Effector memory CD8-positive, alpha-beta T cell (primary cell): Measurements from ENCODE around the gene HK3.
"Not testable (repeated sequence)": the region's sequence is repeated elsewhere in the genome, so short reads cannot be mapped to it uniquely, and the experiment has no call there.

ENCODE experiments used
- ATAC-seq: fragments of 150-1000 bp; cut with Tn5 transposase; replicated peaks from 2 replicates; pipeline ENCODE4 v1.10.0; 2021; ENCODE audit warnings: mild to moderate bottlenecking, moderate library complexity
- DNase-seq, 3 experiments: peaks; one replicate each; pipeline ENCODE4 v3.0.0; 2021
- H3K27ac Mint-ChIP-seq, 2 donors: one replicate each; pipeline ENCODE4 v1.8.0; 2022; ENCODE audit warnings: mild to moderate bottlenecking in 2 of 2, mixed read lengths in 2 of 2, moderate library complexity in 2 of 2
- H3K27me3 Mint-ChIP-seq, 2 donors: one replicate each; pipeline ENCODE4 v1.8.0; 2022; ENCODE audit warnings: mixed read lengths in 2 of 2
- H3K36me3 Mint-ChIP-seq: one replicate; pipeline ENCODE4 v1.8.0; 2022; ENCODE audit warnings: mild to moderate bottlenecking, moderate library complexity, mixed read lengths; ENCODE audit not compliant: insufficient read depth
- H3K4me1 Mint-ChIP-seq, 2 donors: one replicate each; pipeline ENCODE4 v1.8.0; 2022; ENCODE audit warnings: low read depth in 2 of 2, mixed read lengths in 2 of 2
- H3K4me3 Mint-ChIP-seq, 2 donors: one replicate each; pipeline ENCODE4 v1.8.0; 2022; ENCODE audit warnings: mild to moderate bottlenecking in 2 of 2, mixed read lengths in 2 of 2, moderate library complexity in 2 of 2
- H3K9me3 Mint-ChIP-seq, 2 donors: one replicate each; pipeline ENCODE4 v1.8.0; 2022; ENCODE audit warnings: mixed read lengths in 2 of 2

The HK3 gene

GRCh38 chr5:176875783-176876505 is 23.2 kb downstream of the HK3 start:
- Mint-ChIP-seq H3K27me3 (peaks cover 33 to 49% of the 10 kb centered on the region in 2 donors), H3K9me3 (peaks cover 0 to 3% of the 10 kb centered on the region in 2 donors), H3K36me3 (peaks cover 16% of the 10 kb centered on the region), H3K27ac (peak overlapping the region in 1 of 2 donors; percentile 62), H3K4me3 (peak overlapping the region; percentile 8 to 56), H3K4me1 (peaks cover 17 to 23% of the 10 kb centered on the region in 2 donors)
- ATAC-seq (peak; percentile 17), DNase-seq (no peak)

- peaks cover 31 to 44% of the 10 kb centered on the region in 2 donors for H3K27me3 Mint-ChIP-seq
- peaks cover 20 to 30% of the 10 kb centered on the region in 2 donors for H3K4me1 Mint-ChIP-seq
- H3K36me3 Mint-ChIP-seq, result peaks cover 23% of the 10 kb centered on the region
- no peak for DNase-seq
- peak overlapping the region in 1 of 2 donors; percentile 62 for H3K27ac Mint-ChIP-seq
- no peak overlapping the region for H3K4me3 Mint-ChIP-seq
- H3K9me3 Mint-ChIP-seq, result peaks cover 3 to 6% of the 10 kb centered on the region in 2 donors
- ATAC-seq, result no peak
These were observed 24.1 kb downstream of the HK3 start for GRCh38 chr5:176875014-176875550.

GRCh38 chr5:176874198-176874780 is 24.9 kb downstream of the HK3 start:
- Mint-ChIP-seq H3K4me3 (no peak overlapping the region), H3K9me3 (peaks cover 3 to 6% of the 10 kb centered on the region in 2 donors), H3K27ac (peak overlapping the region in 1 of 2 donors; percentile 35), H3K4me1 (peaks cover 21 to 30% of the 10 kb centered on the region in 2 donors), H3K36me3 (peaks cover 23% of the 10 kb centered on the region), H3K27me3 (peaks cover 27 to 38% of the 10 kb centered on the region in 2 donors)
- ATAC-seq (no peak), DNase-seq (no peak)

GRCh38 chr5:176873541-176874172 is 25.5 kb downstream of the HK3 start:
- no peak for DNase-seq
- ATAC-seq, result no peak
- peaks cover 3 to 6% of the 10 kb centered on the region in 2 donors for H3K9me3 Mint-ChIP-seq
- H3K36me3 Mint-ChIP-seq, result peaks cover 23% of the 10 kb centered on the region
- H3K27ac Mint-ChIP-seq, result peak overlapping the region in 1 of 2 donors; percentile 71
- H3K4me1 Mint-ChIP-seq, result peaks cover 21 to 29% of the 10 kb centered on the region in 2 donors
- peak overlapping the region in 1 of 2 donors; percentile 31 for H3K4me3 Mint-ChIP-seq
- H3K27me3 Mint-ChIP-seq, result peaks cover 21 to 33% of the 10 kb centered on the region in 2 donors

GRCh38 chr5:176873011-176873410 is 26.1 kb downstream of the HK3 start:
- Mint-ChIP-seq H3K36me3 (peaks cover 23% of the 10 kb centered on the region), H3K27ac (peak overlapping the region; percentile 71 to 90), H3K4me3 (peak overlapping the region; percentile 20 to 33), H3K27me3 (peaks cover 19 to 26% of the 10 kb centered on the region in 2 donors), H3K4me1 (peaks cover 21 to 28% of the 10 kb centered on the region in 2 donors)
- DNase-seq, result peak in 1 of 3 experiments; percentile 29
- ATAC-seq, H3K9me3 Mint-ChIP-seq: not testable (repeated sequence)

GRCh38 chr5:176872586-176872985 is 26.6 kb downstream of the HK3 start:
- Mint-ChIP-seq H3K36me3 (peaks cover 23% of the 10 kb centered on the region), H3K27me3 (peaks cover 19 to 23% of the 10 kb centered on the region in 2 donors), H3K27ac (peak overlapping the region; percentile 71 to 90), H3K4me1 (peaks cover 21 to 28% of the 10 kb centered on the region in 2 donors)
- DNase-seq, result peak in 1 of 3 experiments; percentile 21
- ATAC-seq, H3K4me3 Mint-ChIP-seq, H3K9me3 Mint-ChIP-seq: not testable (repeated sequence)

- not testable (repeated sequence) for H3K9me3 Mint-ChIP-seq, ATAC-seq, DNase-seq, H3K4me3 Mint-ChIP-seq
- Mint-ChIP-seq H3K4me1 (peaks cover 13 to 18% of the 10 kb centered on the region in 2 donors), H3K27me3 (peaks cover 22 to 29% of the 10 kb centered on the region in 2 donors), H3K36me3 (peaks cover 20% of the 10 kb centered on the region), H3K27ac (peak overlapping the region in 1 of 2 donors; percentile 57)
These were observed 28.5 kb downstream of the HK3 start for GRCh38 chr5:176870644-176871043.

- Mint-ChIP-seq H3K36me3 (peaks cover 20% of the 10 kb centered on the region), H3K27me3 (peaks cover 22 to 29% of the 10 kb centered on the region in 2 donors), H3K9me3 (peaks cover 3 to 6% of the 10 kb centered on the region in 2 donors), H3K4me3 (no peak overlapping the region), H3K4me1 (peaks cover 10 to 14% of the 10 kb centered on the region in 2 donors), H3K27ac (peak overlapping the region in 1 of 2 donors; percentile 57)
- DNase-seq (no peak), ATAC-seq (no peak)
These were observed 29.0 kb downstream of the HK3 start for GRCh38 chr5:176870110-176870591.

GRCh38 chr5:176869501-176870109 is 29.5 kb downstream of the HK3 start:
- Mint-ChIP-seq H3K36me3 (peaks cover 20% of the 10 kb centered on the region), H3K4me1 (peaks cover 10% of the 10 kb centered on the region in 2 donors), H3K9me3 (peaks cover 3 to 6% of the 10 kb centered on the region in 2 donors), H3K27ac (no peak overlapping the region), H3K4me3 (no peak overlapping the region), H3K27me3 (peaks cover 25 to 31% of the 10 kb centered on the region in 2 donors)
- no peak for DNase-seq
- no peak for ATAC-seq

GRCh38 chr5:176868731-176869130 is 30.4 kb downstream of the HK3 start:
- H3K9me3 Mint-ChIP-seq, result peaks cover 3 to 6% of the 10 kb centered on the region in 2 donors
- H3K27me3 Mint-ChIP-seq, result peaks cover 32 to 39% of the 10 kb centered on the region in 2 donors
- peaks cover 7 to 10% of the 10 kb centered on the region in 2 donors for H3K4me1 Mint-ChIP-seq
- H3K36me3 Mint-ChIP-seq, result peaks cover 16% of the 10 kb centered on the region
- H3K4me3 Mint-ChIP-seq, result no peak overlapping the region
- ATAC-seq (no peak), DNase-seq (no peak)
- H3K27ac Mint-ChIP-seq, result no peak overlapping the region

- Mint-ChIP-seq H3K27ac (no peak overlapping the region), H3K9me3 (peaks cover 2 to 6% of the 10 kb centered on the region in 2 donors), H3K4me3 (no peak overlapping the region), H3K27me3 (peaks cover 35 to 45% of the 10 kb centered on the region in 2 donors), H3K36me3 (peaks cover 10% of the 10 kb centered on the region), H3K4me1 (peaks cover 7% of the 10 kb centered on the region in 2 donors)
- ATAC-seq (no peak), DNase-seq (no peak)
These were observed 31.0 kb downstream of the HK3 start for GRCh38 chr5:176868126-176868525.

GRCh38 chr5:176866707-176867310 is 32.3 kb downstream of the HK3 start:
- Mint-ChIP-seq H3K4me3 (no peak overlapping the region), H3K9me3 (peaks cover 0 to 6% of the 10 kb centered on the region in 2 donors), H3K27ac (no peak overlapping the region), H3K4me1 (peaks cover 4 to 7% of the 10 kb centered on the region in 2 donors), H3K36me3 (peaks cover 7% of the 10 kb centered on the region), H3K27me3 (peaks cover 44 to 56% of the 10 kb centered on the region in 2 donors)
- DNase-seq (no peak), ATAC-seq (no peak)
